Measurements from ENCODE around the gene DDX6. TPM values are rescaled to one million over a fixed set of nuclear protein-coding genes. Genes with fewer than 3 reads are reported as not detected.
A peak's percentile ranks its signal among the peaks of the same experiment; 100 is the strongest.

Gene DDX6
- total RNA-seq, 1 experiment from 2014 or later: 84.3 TPM

- H3K4me1 Mint-ChIP-seq (ENCODE audit: low read depth, unreplicated experiment): no peaks in the 10 kb centered on the region
- no peak overlapping the region for H3K27ac Mint-ChIP-seq (ENCODE audit: unreplicated experiment)
- intact Hi-C loops (cut with micrococcal nuclease; ENCODE audit: unreplicated experiment): no loop called here
- H3K27me3 Mint-ChIP-seq (ENCODE audit: unreplicated experiment): no peaks in the 10 kb centered on the region
- no peak for DNase-seq
- TF ChIP-seq CTCF (IDR thresholded peaks at IDR 0.05; ENCODE audit: unreplicated experiment): no peak
- BruUV-seq (replicated peaks): no TSS peak
- H3K36me3 Mint-ChIP-seq (ENCODE audit: insufficient read depth, unreplicated experiment): no peaks in the 10 kb centered on the region
- CTCF ChIA-PET: no interaction called here
- H3K4me3 Mint-ChIP-seq (ENCODE audit: low read depth, unreplicated experiment): no peak overlapping the region
- no peaks in the 10 kb centered on the region for H3K9me3 Mint-ChIP-seq (ENCODE audit: low read depth, unreplicated experiment)
These were observed 6.5 kb upstream of the DDX6 start for GRCh38 chr11:118797510-118797909.

- Mint-ChIP-seq H3K27me3 (ENCODE audit: unreplicated experiment) (no peaks in the 10 kb centered on the region), H3K27ac (ENCODE audit: unreplicated experiment) (peak overlapping the region; percentile 69), H3K4me3 (ENCODE audit: low read depth, unreplicated experiment) (peak overlapping the region; percentile 83), H3K36me3 (ENCODE audit: insufficient read depth, unreplicated experiment) (peaks cover 44% of the 10 kb centered on the region), H3K4me1 (ENCODE audit: low read depth, unreplicated experiment) (no peaks in the 10 kb centered on the region), H3K9me3 (ENCODE audit: low read depth, unreplicated experiment) (no peaks in the 10 kb centered on the region)
- TSS peak; percentile 34 for BruUV-seq (replicated peaks)
- TF ChIP-seq CTCF (IDR thresholded peaks at IDR 0.05; ENCODE audit: unreplicated experiment): no peak
- intact Hi-C loops (cut with micrococcal nuclease; ENCODE audit: unreplicated experiment): no loop called here
- CTCF ChIA-PET: interaction anchor here (1.0 to 1.3 kb wide), 2 partner anchors 102 to 103 kb away, joined by 3 to 6 read pairs; no protein-coding TSS in a partner anchor
- DNase-seq: peak; percentile 25
These were observed 1.7 kb upstream of the DDX6 start for GRCh38 chr11:118792570-118793124.

- TF ChIP-seq CTCF (IDR thresholded peaks at IDR 0.05; ENCODE audit: unreplicated experiment): no peak
- H3K36me3 Mint-ChIP-seq (ENCODE audit: insufficient read depth, unreplicated experiment): peaks cover 44% of the 10 kb centered on the region
- no peaks in the 10 kb centered on the region for H3K9me3 Mint-ChIP-seq (ENCODE audit: low read depth, unreplicated experiment)
- no peaks in the 10 kb centered on the region for H3K4me1 Mint-ChIP-seq (ENCODE audit: low read depth, unreplicated experiment)
- intact Hi-C loops (cut with micrococcal nuclease; ENCODE audit: unreplicated experiment): no loop called here
- peak overlapping the region; percentile 69 for H3K27ac Mint-ChIP-seq (ENCODE audit: unreplicated experiment)
- H3K27me3 Mint-ChIP-seq (ENCODE audit: unreplicated experiment): no peaks in the 10 kb centered on the region
- H3K4me3 Mint-ChIP-seq (ENCODE audit: low read depth, unreplicated experiment): peak overlapping the region; percentile 83
- peak; percentile 12 for DNase-seq
- CTCF ChIA-PET: interaction anchor here (0.6 to 1.8 kb wide), 5 partner anchors 77 to 523 kb away, joined by 3 to 8 read pairs (median 5); no protein-coding TSS in a partner anchor
- BruUV-seq (replicated peaks): no TSS peak
These were observed 1.1 kb upstream of the DDX6 start for GRCh38 chr11:118791961-118792569.

- Mint-ChIP-seq H3K27me3 (ENCODE audit: unreplicated experiment) (no peaks in the 10 kb centered on the region), H3K27ac (ENCODE audit: unreplicated experiment) (peak overlapping the region; percentile 69), H3K9me3 (ENCODE audit: low read depth, unreplicated experiment) (no peaks in the 10 kb centered on the region), H3K4me3 (ENCODE audit: low read depth, unreplicated experiment) (peak overlapping the region; percentile 83), H3K4me1 (ENCODE audit: low read depth, unreplicated experiment) (no peaks in the 10 kb centered on the region), H3K36me3 (ENCODE audit: insufficient read depth, unreplicated experiment) (peaks cover 50% of the 10 kb centered on the region)
- peak; percentile 50 for TF ChIP-seq CTCF (IDR thresholded peaks at IDR 0.05; ENCODE audit: unreplicated experiment)
- intact Hi-C loops (cut with micrococcal nuclease; ENCODE audit: unreplicated experiment): no loop called here
- no TSS peak for BruUV-seq (replicated peaks)
- DNase-seq: peak; percentile 30
- CTCF ChIA-PET: interaction anchor here (1.0 to 1.8 kb wide), 3 partner anchors 80 to 141 kb away, joined by 3 to 8 read pairs (median 4); no protein-coding TSS in a partner anchor
These were observed 430 bp downstream of the DDX6 start for GRCh38 chr11:118790357-118791110.

Measured in Calu3 (cell line).